ENCODE results near the gene BLOC1S4. TPM values are rescaled to one million over a fixed set of nuclear protein-coding genes. Genes with fewer than 3 reads are reported as not detected.

The BLOC1S4 gene
- total and polyA plus RNA-seq, 2 donors (not counting 1 experiment from before 2014, with no cell fraction given), result 26.3 to 35.5 TPM

DNA sequence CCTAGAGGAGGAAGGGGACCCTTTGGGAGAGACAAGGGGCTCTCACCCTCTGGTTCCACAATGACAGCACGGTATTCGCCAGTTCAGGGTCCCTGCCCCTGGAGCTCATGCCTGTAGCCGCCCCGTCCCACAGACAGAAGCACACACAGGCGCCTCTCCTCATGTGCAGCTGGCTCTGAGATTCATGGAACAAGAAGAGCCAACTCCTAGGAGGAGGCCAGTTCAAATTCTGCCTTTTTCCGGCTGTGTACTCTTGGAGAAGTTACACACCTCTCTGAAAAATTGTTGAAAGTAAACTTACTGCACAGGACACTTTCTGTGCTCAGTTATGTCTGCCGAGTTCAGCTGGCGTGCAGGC, 15.3 kb downstream of the BLOC1S4 start:
- peaks cover 15% of the 10 kb centered on the region for H3K27me3 Mint-ChIP-seq
- no peak for ATAC-seq (ENCODE audit: low read depth)
- Histone ChIP-seq H2AFZ (ENCODE audit: insufficient read depth, low read depth, low read length, poor library complexity, severe bottlenecking) (no peak overlapping the region), H3K4me2 (replicated peaks; ENCODE audit: low read depth, low read length, poor library complexity, severe bottlenecking) (no peak overlapping the region), H3K4me1 (ENCODE audit: control insufficient read depth in 2 of 2, insufficient read depth in 2 of 2, low read length in 2 of 2) (no peaks in the 10 kb centered on the region), H3K4me3 (ENCODE audit: control extremely low read depth in 1 of 5, extremely low read depth in 1 of 5, insufficient read depth in 1 of 5, low read depth in 2 of 5, low read length in 4 of 5) (no peak overlapping the region), H3K9me3 (ENCODE audit: control extremely low read depth in 1 of 3, control insufficient read depth in 2 of 3, insufficient read depth in 1 of 3, low read length in 2 of 3) (no peaks in the 10 kb centered on the region), H3K27me3 (replicated peaks in 1 of 4; ENCODE audit: control extremely low read depth in 1 of 4, control insufficient read depth in 3 of 4, insufficient read depth in 4 of 4, low read length in 3 of 4) (peaks cover 0 to 3% (median 0%) of the 10 kb centered on the region in 4 experiments), H3K79me2 (ENCODE audit: control insufficient read depth, insufficient read depth, low read length) (no peaks in the 10 kb centered on the region), H4K20me1 (ENCODE audit: control insufficient read depth, insufficient read depth, low read length, poor library complexity, severe bottlenecking) (no peaks in the 10 kb centered on the region), H3K36me3 (replicated peaks in 1 of 2; ENCODE audit: control extremely low read depth in 1 of 2, control insufficient read depth in 1 of 2, extremely low read depth in 1 of 2, insufficient read depth in 2 of 2, low read length in 1 of 2) (no peaks in the 10 kb centered on the region), H3K9ac (ENCODE audit: low read length) (no peak overlapping the region), H3K27ac (ENCODE audit: low read length in 2 of 2) (no peak overlapping the region)
- H3K27ac Mint-ChIP-seq, result no peak overlapping the region
- no peak for DNase-seq
- CTCF ChIA-PET, result interaction anchor here (1.6 kb wide), 1 partner anchor 9 kb away, joined by 5 read pairs; no protein-coding TSS in a partner anchor
- 93% methylated on average over 8 of the region's 8 CpGs for WGBS (ENCODE audit: insufficient coverage)
- H3K4me3 Mint-ChIP-seq, result no peak overlapping the region
- intact Hi-C loops (cut with micrococcal nuclease), result no loop called here
- no peak for TF ChIP-seq CTCF (IDR thresholded peaks at IDR 0.05)
- no peak for TF ChIP-seq EZH2 (IDR thresholded peaks at IDR 0.05; ENCODE audit: borderline replicate concordance, insufficient read depth, low read depth, low read length, poor library complexity, severe bottlenecking)
- H3K9me3 Mint-ChIP-seq (ENCODE audit: insufficient read depth), result no peaks in the 10 kb centered on the region
- POLR2A ChIA-PET, result no interaction called here
- H3K4me1 Mint-ChIP-seq, result no peaks in the 10 kb centered on the region

DNA sequence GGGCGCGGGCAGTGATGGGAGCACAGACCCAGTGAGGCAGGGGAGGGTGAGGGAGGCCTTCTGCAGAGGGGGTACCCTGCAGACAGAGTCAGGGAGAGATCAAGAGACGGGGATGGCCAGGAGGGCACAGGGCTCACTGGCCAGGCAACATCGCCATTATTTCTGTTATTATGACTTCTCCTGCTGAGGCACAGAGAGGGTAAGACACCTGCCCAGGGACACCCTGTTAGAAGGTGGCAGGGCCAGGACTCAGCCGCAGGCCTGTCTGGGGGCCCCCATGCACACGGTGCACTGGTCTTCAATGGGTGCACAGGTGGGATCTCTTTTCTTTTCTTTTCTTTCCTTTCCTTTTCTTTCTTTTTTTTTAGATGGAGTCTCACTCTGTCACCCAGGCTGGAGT, 15.8 kb downstream of the BLOC1S4 start:
- Histone ChIP-seq H3K9ac (ENCODE audit: low read length) (no peak overlapping the region), H3K79me2 (ENCODE audit: control insufficient read depth, insufficient read depth, low read length) (no peaks in the 10 kb centered on the region), H4K20me1 (ENCODE audit: control insufficient read depth, insufficient read depth, low read length, poor library complexity, severe bottlenecking) (no peaks in the 10 kb centered on the region), H3K36me3 (replicated peaks in 1 of 2; ENCODE audit: control extremely low read depth in 1 of 2, control insufficient read depth in 1 of 2, extremely low read depth in 1 of 2, insufficient read depth in 2 of 2, low read length in 1 of 2) (no peaks in the 10 kb centered on the region), H3K4me3 (ENCODE audit: control extremely low read depth in 1 of 5, extremely low read depth in 1 of 5, insufficient read depth in 1 of 5, low read depth in 2 of 5, low read length in 4 of 5) (no peak overlapping the region), H3K4me2 (replicated peaks; ENCODE audit: low read depth, low read length, poor library complexity, severe bottlenecking) (no peak overlapping the region), H2AFZ (ENCODE audit: insufficient read depth, low read depth, low read length, poor library complexity, severe bottlenecking) (no peak overlapping the region), H3K27ac (ENCODE audit: low read length in 2 of 2) (no peak overlapping the region), H3K9me3 (ENCODE audit: control extremely low read depth in 1 of 3, control insufficient read depth in 2 of 3, insufficient read depth in 1 of 3, low read length in 2 of 3) (no peaks in the 10 kb centered on the region), H3K4me1 (ENCODE audit: control insufficient read depth in 2 of 2, insufficient read depth in 2 of 2, low read length in 2 of 2) (no peaks in the 10 kb centered on the region), H3K27me3 (replicated peaks in 1 of 4; ENCODE audit: control extremely low read depth in 1 of 4, control insufficient read depth in 3 of 4, insufficient read depth in 4 of 4, low read length in 3 of 4) (peaks cover 0 to 3% (median 0%) of the 10 kb centered on the region in 4 experiments)
- WGBS (ENCODE audit: insufficient coverage), result 99% methylated on average over 5 of the region's 6 CpGs
- Mint-ChIP-seq H3K4me3 (no peak overlapping the region), H3K9me3 (ENCODE audit: insufficient read depth) (no peaks in the 10 kb centered on the region), H3K27ac (no peak overlapping the region), H3K27me3 (peaks cover 15% of the 10 kb centered on the region), H3K4me1 (no peaks in the 10 kb centered on the region)
- DNase-seq, result no peak
- ChIA-PET POLR2A (no interaction called here), CTCF (interaction anchor here (1.6 kb wide), 1 partner anchor 10 kb away, joined by 5 read pairs; no protein-coding TSS in a partner anchor)
- TF ChIP-seq EZH2 (IDR thresholded peaks at IDR 0.05; ENCODE audit: borderline replicate concordance, insufficient read depth, low read depth, low read length, poor library complexity, severe bottlenecking) (no peak), CTCF (IDR thresholded peaks at IDR 0.05) (no peak)
- no peak for ATAC-seq (ENCODE audit: low read depth)
- intact Hi-C loops (cut with micrococcal nuclease), result no loop called here
